Activated naive CD4-positive, alpha-beta T cell treated with anti-CD3 and anti-CD28 coated beads, Interleukin-2, amount 10 ng/mL, durations not matched to agents 7 days and 5 days (primary cell): ENCODE results near the gene SYCE3.
"Not testable (repeated sequence)": the region's sequence is repeated elsewhere in the genome, so short reads cannot be mapped to it uniquely, and the experiment has no call there.

Experiments
- CTCF ChIA-PET: fragments of 350-600 bp; sonication (Branson Sonifier 250); formaldehyde crosslinking; loops from one replicate; lab custom pipeline; 2021; ENCODE audit warnings: antibody characterized with exemption; lab: Charles Lee
- DNase-seq: peaks from one replicate; pipeline ENCODE4 v3.0.0-alpha.2; 2020
- H3K27ac Mint-ChIP-seq: one replicate; pipeline ENCODE4 v1.8.0; 2021; ENCODE audit warnings: mild to moderate bottlenecking, moderate library complexity, mixed read lengths
- H3K27me3 Mint-ChIP-seq: one replicate; pipeline ENCODE4 v1.8.0; 2021; ENCODE audit warnings: mild to moderate bottlenecking, mixed read lengths
- H3K36me3 Mint-ChIP-seq: one replicate; pipeline ENCODE4 v1.8.0; 2021; ENCODE audit warnings: mixed read lengths
- H3K4me1 Mint-ChIP-seq: one replicate; pipeline ENCODE4 v1.8.0; 2021; ENCODE audit warnings: mixed read lengths
- H3K4me3 Mint-ChIP-seq: one replicate; pipeline ENCODE4 v1.8.0; 2021; ENCODE audit warnings: mild to moderate bottlenecking, moderate library complexity, mixed read lengths
- H3K9me3 Mint-ChIP-seq: one replicate; pipeline ENCODE4 v1.8.0; 2021; ENCODE audit warnings: mixed read lengths

SYCE3 gene

DNA sequence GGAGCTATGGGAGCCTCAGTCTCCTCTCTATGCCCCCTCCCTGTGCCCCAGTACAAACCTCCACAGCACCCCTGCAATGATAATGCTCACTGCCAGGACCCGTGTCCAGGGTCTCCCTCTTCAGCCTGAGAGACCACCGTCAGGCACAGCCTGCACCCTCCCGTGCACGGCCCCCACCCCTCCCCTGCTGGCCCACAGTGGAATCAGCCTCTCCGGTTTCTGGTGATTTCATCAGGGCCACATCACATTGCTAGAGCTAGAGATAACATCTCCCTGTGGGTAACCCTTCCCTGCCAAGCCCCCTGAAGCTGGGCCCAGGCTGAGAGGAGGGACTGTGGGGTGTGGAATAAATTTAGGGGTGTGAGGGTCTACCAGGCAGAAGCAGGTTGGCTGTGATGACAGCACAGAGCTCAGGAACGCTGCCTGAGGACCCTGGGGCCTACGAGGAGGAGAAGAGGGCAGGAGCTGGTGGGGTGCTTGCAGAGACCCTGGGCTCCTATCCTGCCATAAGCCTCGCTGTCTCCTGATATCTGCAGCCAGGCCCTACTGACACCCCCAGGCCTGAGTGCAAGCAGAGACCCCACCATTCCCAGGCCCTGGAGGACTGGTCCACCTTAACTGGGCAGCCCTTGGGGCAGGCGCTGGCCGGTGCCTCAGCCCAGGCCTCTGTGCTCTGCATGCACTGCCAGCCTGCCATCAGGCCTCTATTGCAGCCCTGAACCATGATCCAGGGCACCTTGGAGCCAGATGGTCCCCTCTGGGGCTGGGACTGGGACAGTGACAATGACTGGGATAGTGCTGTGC is 17.0 kb downstream of the SYCE3 start, which contains the start of gene KLHDC7B:
KLHDC7B (plus strand) TSS at position 378 of the 804 bp plus-strand sequence; CDS start at position 723, 345 bp downstream.
- peaks cover 2% of the 10 kb centered on the region for H3K36me3 Mint-ChIP-seq
- peaks cover 60% of the 10 kb centered on the region for H3K4me1 Mint-ChIP-seq
- no peaks in the 10 kb centered on the region for H3K27me3 Mint-ChIP-seq
- H3K4me3 Mint-ChIP-seq, result peak within 1 kb of the TSS; percentile 37
- no peaks in the 10 kb centered on the region for H3K9me3 Mint-ChIP-seq
- peak; percentile 54 for DNase-seq
- H3K27ac Mint-ChIP-seq, result peak within 1 kb of the TSS; percentile 85
- CTCF ChIA-PET, result interaction anchor here (1.0 to 2.1 kb wide), 6 partner anchors 10 to 75 kb away, joined by 3 to 10 read pairs (median 4); partner anchors contain the start of genes SCO2 and SYCE3

DNA sequence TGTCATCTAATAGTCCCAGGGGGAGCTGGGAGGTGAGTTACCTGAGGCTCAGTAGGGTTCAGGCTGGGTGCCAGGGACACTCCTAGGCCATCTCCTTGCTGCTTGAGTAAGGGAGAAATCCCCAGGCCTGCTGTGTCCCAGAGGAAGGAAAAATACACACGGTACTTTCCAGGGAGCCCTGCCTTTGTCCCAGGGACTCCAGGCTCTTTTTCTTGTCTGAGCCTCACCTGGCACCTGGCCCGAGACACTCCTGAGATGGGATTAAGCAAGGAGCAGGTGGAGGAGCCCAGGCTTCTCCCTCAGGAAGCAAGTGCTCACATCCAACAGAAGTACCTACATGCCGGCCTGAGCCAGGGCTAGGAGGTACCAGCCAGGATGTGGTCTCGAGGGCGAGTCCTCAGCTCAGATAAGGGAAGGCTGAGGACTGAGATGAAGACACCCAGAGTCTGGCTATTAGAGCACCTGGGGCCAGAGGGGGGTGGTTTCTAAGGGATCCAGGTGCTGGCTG is 17.9 kb downstream of the SYCE3 start:
- Mint-ChIP-seq H3K9me3 (no peaks in the 10 kb centered on the region), H3K4me1 (peaks cover 58% of the 10 kb centered on the region), H3K4me3 (peak overlapping the region; percentile 15), H3K27ac (peak overlapping the region; percentile 85), H3K36me3 (peaks cover 2% of the 10 kb centered on the region), H3K27me3 (no peaks in the 10 kb centered on the region)
- CTCF ChIA-PET, result interaction anchor here (1.0 to 2.1 kb wide), 6 partner anchors 9 to 76 kb away, joined by 3 to 10 read pairs (median 4); partner anchors contain the start of genes SCO2 and SYCE3
- peak; percentile 55 for DNase-seq

DNA sequence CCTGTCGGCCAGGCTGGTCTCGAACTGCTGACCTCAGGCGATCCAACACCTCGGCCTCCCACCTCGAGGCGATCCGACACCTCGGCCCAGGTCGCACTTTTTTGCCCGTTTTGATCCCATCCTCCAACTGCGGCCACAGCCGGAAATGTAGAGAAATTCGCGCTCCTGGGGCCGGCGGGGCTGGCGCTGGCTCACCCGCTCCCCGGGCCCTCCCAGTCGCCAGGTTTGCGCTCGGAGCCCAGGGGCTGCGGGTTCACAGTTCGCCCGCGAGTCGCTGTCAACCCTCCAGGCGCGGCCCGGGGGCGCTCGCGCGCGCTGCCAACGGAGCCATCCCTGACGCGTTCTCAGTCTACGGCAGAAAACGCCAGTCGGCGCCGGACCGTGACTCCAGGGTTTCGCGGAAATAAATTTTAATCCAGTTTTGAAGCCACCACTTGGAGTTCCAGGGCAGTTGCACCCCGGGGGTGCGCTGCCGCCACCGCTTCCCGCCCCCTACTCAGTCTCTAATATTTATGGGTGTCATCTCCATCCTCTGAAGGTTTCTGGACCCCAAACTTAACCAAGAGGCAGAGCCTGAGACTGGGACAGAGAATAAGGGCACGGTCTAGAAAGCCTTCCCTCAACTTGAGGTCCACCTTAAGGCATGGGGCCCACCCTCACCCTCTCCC is 18.5 kb downstream of the SYCE3 start:
- H3K27me3 Mint-ChIP-seq, result no peaks in the 10 kb centered on the region
- H3K4me1 Mint-ChIP-seq, result peaks cover 62% of the 10 kb centered on the region
- peak overlapping the region; percentile 85 for H3K27ac Mint-ChIP-seq
- DNase-seq, result peak; percentile 88
- no peaks in the 10 kb centered on the region for H3K9me3 Mint-ChIP-seq
- peak overlapping the region; percentile 53 for H3K4me3 Mint-ChIP-seq
- CTCF ChIA-PET, result interaction anchor here (1.7 to 2.1 kb wide), 2 partner anchors 19 kb away, joined by 10 read pairs; partner anchors contain the start of genes SCO2 and SYCE3
- peaks cover 2% of the 10 kb centered on the region for H3K36me3 Mint-ChIP-seq

DNA sequence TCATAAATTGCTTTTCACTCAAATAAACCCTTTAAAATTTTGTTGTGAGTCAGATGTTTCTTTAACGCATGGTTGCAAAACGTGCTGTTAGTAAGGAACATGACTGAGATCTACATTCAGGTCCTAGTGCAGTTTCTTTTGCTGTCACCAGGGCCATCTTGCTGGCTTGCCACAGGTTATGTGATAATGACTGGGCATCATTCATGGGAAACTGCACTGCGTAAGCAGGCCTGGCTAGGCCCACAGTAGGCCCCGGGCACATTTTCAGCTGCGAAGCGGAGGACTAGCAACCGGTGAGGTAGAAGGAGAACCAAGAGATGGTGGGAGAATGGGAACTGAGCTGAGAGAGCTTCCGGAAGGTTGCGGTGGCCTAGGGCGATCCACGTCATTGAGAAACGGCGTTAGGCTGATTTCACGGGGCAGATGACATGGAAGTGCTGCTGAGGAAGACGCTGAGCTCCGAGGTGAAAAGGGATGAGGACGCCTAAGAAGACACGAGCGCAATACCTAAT is 20.2 kb downstream of the SYCE3 start:
- CTCF ChIA-PET, result interaction anchor here (1.1 kb wide), 1 partner anchor 11 kb away, joined by 5 read pairs; no protein-coding TSS in a partner anchor
- no peak overlapping the region for H3K4me3 Mint-ChIP-seq
- H3K36me3 Mint-ChIP-seq, result peaks cover 2% of the 10 kb centered on the region
- no peak for DNase-seq
- no peaks in the 10 kb centered on the region for H3K9me3 Mint-ChIP-seq
- H3K4me1 Mint-ChIP-seq, result peaks cover 69% of the 10 kb centered on the region
- H3K27me3 Mint-ChIP-seq, result no peaks in the 10 kb centered on the region
- no peak overlapping the region for H3K27ac Mint-ChIP-seq

DNA sequence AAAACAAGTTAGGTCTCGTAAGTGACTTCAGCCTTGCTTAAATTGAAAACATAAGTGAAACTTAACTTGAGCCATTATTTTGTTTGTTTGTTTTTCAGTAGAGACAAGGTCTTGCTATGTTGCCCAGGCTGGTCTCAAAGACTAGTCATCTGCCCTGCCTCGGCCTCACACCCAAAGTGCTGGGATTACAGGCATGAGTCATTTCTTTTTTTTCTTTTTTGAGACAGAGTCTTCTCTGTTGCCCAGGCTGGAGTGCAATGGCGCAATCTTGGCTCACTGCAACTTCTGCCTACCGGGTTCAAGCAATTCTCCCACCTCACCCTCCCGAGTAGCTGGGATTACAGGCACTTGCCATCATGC is 21.1 kb downstream of the SYCE3 start:
- CTCF ChIA-PET, result interaction anchor here (1.8 to 3.2 kb wide), 2 partner anchors 10 to 80 kb away, joined by 4 to 14 read pairs; no protein-coding TSS in a partner anchor
- H3K27me3 Mint-ChIP-seq, H3K9me3 Mint-ChIP-seq, H3K36me3 Mint-ChIP-seq, H3K4me3 Mint-ChIP-seq, DNase-seq: not testable (repeated sequence)
- H3K4me1 Mint-ChIP-seq, result peaks cover 74% of the 10 kb centered on the region
- peak overlapping the region; percentile 100 for H3K27ac Mint-ChIP-seq

DNA sequence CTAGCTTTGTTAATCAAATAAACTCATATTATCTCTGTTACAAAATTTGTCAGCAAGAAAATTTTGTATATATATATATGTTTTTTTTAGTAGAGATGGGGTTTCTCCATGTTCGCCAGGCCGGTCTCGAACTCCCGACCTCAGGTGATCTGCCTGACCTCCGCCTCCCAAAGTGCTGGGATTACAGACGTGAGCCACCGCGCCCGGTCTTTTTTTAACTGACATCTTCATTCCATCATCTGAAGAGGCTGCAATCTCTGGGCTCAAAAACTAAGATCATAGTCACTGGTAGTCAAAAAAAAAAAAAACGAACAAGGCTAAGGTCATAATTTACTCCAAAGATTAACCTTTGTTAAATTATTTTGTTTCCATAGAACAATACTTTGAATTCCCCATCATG is 22.3 kb downstream of the SYCE3 start:
- Mint-ChIP-seq H3K4me3 (peak overlapping the region; percentile 21), H3K27me3 (no peaks in the 10 kb centered on the region), H3K36me3 (peaks cover 2% of the 10 kb centered on the region), H3K9me3 (no peaks in the 10 kb centered on the region), H3K4me1 (peaks cover 70% of the 10 kb centered on the region), H3K27ac (peak overlapping the region; percentile 100)
- CTCF ChIA-PET, result interaction anchor here (1.8 to 3.2 kb wide), 5 partner anchors 8 to 81 kb away, joined by 4 to 18 read pairs (median 7); partner anchors contain the start of gene SCO2
- DNase-seq, result no peak

DNA sequence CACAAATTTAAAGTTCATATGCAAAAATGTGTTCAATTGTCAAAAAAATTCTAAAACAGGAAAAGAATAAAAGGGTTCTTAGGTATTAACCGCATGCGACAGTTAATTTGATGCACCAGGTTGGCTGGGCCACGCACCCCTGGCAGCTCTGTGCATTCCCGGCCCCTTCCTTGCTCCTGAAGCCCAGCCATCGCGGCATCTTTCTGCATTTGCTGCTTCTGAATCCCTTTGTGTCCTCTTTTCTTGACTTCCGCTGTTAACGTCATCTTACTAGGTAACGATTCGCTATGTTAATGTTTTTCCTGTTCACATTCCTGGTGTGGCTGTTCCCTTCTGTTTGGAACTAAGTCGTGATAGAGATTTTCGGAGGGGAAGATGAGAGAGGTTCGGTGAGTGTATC is 25.0 kb downstream of the SYCE3 start:
- no peak for DNase-seq
- peaks cover 79% of the 10 kb centered on the region for H3K4me1 Mint-ChIP-seq
- H3K4me3 Mint-ChIP-seq, result no peak overlapping the region
- CTCF ChIA-PET, result interaction anchor here (1.1 kb wide), 1 partner anchor 12 kb away, joined by 3 read pairs; the partner anchor contains the start of gene SCO2
- peaks cover 2% of the 10 kb centered on the region for H3K36me3 Mint-ChIP-seq
- H3K9me3 Mint-ChIP-seq, result no peaks in the 10 kb centered on the region
- no peaks in the 10 kb centered on the region for H3K27me3 Mint-ChIP-seq
- H3K27ac Mint-ChIP-seq, result peak overlapping the region; percentile 100

DNA sequence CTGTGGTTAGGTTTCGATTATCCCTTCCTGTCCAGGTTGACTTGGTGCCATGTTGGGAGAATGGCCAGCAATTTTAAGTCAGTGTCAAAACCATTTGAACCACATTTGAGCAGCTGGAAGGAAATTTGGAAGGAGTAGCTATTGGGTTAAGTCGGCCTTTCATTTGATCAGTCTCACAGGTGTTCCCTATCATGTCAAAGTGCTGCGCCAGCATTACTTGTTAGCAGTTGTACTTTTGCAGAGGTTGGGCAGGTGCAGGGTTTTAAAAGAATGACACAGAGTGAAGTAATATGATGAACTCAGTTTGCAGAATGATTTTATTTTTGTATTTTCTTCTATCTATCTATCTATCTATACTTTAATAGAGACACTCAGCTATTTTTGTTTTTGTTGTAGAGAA is 26.5 kb downstream of the SYCE3 start:
- H3K4me3 Mint-ChIP-seq, result no peak overlapping the region
- no peaks in the 10 kb centered on the region for H3K27me3 Mint-ChIP-seq
- no peaks in the 10 kb centered on the region for H3K9me3 Mint-ChIP-seq
- no peak for DNase-seq
- CTCF ChIA-PET, result interaction anchor here (1.3 to 2.4 kb wide), 4 partner anchors 9 to 27 kb away, joined by 3 to 5 read pairs (median 3); partner anchors contain the start of genes KLHDC7B, SCO2 and SYCE3
- H3K4me1 Mint-ChIP-seq, result peaks cover 69% of the 10 kb centered on the region
- H3K27ac Mint-ChIP-seq, result peak overlapping the region; percentile 37
- peaks cover 2% of the 10 kb centered on the region for H3K36me3 Mint-ChIP-seq

DNA sequence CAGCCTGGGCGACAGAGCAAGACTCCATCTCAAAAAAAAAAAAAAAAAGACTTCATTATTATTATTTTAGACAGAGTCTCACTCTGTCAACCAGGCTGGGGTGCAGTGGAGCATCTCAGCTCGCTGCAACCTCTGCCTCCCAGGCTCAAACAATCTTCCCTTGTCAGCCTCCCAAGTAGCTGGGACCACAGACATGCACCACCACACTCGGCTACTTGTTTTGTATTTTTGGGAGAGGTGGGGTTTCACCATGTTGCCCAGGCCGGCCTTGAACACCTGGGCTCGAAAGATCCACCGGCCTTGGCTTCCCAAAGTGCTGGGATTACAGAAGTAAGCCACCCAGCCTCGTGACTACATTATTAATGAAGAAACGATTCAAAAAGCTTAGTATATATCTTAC is 27.6 kb downstream of the SYCE3 start:
- CTCF ChIA-PET, result interaction anchor here (1.3 to 2.4 kb wide), 2 partner anchors 9 to 10 kb away, joined by 3 to 5 read pairs; partner anchors contain the start of genes KLHDC7B and SCO2
- H3K27ac Mint-ChIP-seq, result peak overlapping the region; percentile 49
- H3K9me3 Mint-ChIP-seq, result no peaks in the 10 kb centered on the region
- H3K4me1 Mint-ChIP-seq, result peaks cover 59% of the 10 kb centered on the region
- no peak overlapping the region for H3K4me3 Mint-ChIP-seq
- H3K27me3 Mint-ChIP-seq, result peaks cover 3% of the 10 kb centered on the region
- no peaks in the 10 kb centered on the region for H3K36me3 Mint-ChIP-seq
- DNase-seq, result no peak

DNA sequence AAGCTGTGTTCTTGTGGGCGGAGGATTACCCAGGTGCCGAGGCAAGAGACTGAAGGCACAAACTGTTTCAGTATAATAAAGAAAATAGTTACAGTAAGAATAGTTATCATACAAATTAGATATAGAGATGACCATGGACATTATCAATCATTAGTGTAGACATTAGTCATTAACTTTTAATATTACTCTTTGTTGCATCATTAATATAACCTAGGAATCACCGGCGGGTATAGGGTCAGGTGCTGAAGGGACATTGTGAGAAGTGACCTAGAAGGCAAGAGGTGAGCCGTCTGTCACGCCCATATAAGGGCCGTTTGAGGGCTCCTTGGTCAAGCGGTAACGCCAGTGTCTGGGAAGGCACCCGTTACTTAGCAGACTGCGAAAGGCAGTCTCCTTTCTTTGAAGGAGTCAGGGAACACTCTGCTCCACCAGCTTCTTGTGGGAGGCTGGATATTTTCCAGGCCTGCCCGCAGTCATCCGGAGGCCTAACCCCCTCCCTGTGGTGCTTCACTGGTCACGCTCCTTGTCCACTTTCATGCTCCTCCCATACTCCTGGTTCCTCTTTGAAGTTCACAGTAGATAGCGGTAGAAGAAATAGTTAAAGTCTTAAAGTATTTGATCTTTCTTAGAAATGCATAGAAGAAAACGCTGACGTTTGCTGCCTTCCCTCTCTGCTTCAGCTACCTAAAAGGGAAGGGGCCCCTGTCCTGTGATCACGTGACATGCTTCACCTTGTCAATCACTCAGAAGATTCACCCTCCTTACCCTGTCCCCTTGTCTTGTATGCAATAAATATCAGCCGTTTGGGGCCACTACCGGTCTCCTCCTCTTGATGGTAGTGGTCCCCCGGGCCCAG is 28.6 kb downstream of the SYCE3 start:
- H3K36me3 Mint-ChIP-seq, H3K9me3 Mint-ChIP-seq, H3K4me3 Mint-ChIP-seq, DNase-seq, H3K27me3 Mint-ChIP-seq: not testable (repeated sequence)
- CTCF ChIA-PET, result interaction anchor here (2.4 kb wide), 1 partner anchor 8 kb away, joined by 5 read pairs; the partner anchor contains the start of gene SCO2
- Mint-ChIP-seq H3K27ac (peak overlapping the region; percentile 98), H3K4me1 (peaks cover 52% of the 10 kb centered on the region)

DNA sequence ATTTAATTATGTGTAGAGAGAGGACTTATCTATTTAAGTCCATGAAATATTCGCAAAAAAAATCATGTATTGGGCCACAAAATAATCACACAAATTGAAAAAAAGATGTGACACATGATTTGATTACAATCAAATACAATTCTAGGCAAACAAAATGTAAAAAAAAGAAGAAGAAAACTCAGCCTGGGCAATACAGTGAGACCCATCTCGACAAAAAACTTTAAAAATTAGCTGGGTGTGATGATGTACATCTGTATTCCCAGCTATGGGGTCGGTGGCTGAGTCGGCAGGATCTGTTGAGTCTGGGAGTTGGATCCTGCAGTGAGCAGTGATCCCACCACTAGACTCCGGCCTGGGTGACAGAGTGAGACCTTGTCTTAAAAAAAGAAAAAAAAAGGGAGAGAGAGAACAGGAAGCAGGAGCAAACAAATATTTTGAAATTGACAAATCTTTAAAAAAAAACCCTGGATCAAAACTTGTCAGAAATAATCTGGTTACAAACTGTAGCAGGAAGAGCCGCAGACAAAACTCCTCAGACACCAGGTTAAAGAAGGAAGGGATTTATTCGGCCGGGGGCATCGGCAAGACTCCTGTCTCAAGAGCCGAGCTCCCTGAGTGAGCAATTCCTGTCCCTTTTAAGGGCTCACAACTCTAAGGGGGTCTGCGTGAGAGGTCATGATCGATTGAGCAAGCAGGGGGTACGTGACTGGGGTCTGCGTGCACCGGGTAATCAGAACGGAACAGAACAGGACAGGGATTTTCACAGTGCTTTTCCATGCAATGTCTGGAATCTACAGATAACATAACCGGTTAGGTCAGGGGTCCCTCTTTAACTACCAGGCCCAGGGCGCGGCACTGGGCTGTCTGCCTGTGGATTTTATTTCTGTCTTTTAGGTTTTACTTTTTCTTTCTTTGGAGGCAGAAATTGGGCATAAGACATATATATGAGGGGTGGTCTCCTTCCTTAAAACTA is 29.6 kb downstream of the SYCE3 start:
- H3K9me3 Mint-ChIP-seq, result no peaks in the 10 kb centered on the region
- H3K4me3 Mint-ChIP-seq, result peak overlapping the region; percentile 93
- CTCF ChIA-PET, result no interaction called here
- H3K36me3 Mint-ChIP-seq, result no peaks in the 10 kb centered on the region
- peaks cover 56% of the 10 kb centered on the region for H3K4me1 Mint-ChIP-seq
- peaks cover 3% of the 10 kb centered on the region for H3K27me3 Mint-ChIP-seq
- peak overlapping the region; percentile 98 for H3K27ac Mint-ChIP-seq
- DNase-seq, result no peak
